Measurements from ENCODE around the gene ARSJ.

ARSJ gene

GRCh38 chr4:113899271-113900070, 80.0 kb downstream of the ARSJ start:
- peak; percentile 65 for DNase-seq (ENCODE audit: low spot score)

GRCh38 chr4:113893546-113893945, 85.9 kb downstream of the ARSJ start:
- DNase-seq (ENCODE audit: low spot score): no peak

DNA sequence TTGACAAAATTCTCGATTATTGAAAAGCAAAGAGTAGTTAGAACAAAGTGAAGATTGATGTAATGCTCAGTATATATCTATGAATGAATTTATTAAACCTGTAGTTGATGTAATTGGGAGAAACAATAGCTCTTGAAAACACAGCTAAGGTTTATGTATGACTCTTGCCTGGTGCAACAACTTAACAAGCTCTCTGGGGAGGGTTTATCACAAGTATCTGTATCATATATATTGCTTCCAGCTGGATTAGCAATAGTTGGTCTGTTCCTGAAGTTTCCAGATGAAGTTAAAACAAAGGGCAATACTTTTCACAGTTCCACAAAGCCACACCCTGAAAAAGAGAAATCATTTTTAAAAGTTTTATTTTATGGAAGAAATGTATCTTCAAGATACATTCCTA, 91.4 kb downstream of the ARSJ start:
- DNase-seq (ENCODE audit: low spot score): no peak

DNA sequence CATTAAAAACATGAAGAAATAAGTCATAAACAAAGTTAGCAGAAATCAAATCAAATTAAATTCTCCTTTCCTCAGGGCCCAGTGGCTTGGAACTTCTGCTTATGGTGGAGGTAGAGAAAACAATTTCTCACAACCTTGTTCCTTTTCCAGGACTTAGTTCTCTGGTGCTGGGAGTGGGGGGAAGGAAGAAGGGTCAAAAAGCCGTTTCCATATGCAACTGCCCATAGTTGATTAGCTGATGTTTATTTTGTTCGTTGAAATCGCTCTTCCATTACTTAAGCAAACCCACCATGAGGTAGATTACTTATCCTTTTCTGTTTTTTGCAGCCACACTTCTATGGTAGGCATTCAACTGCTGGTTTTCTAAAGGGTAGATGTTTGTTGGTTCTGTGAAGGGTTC, 94.2 kb downstream of the ARSJ start:
- DNase-seq (ENCODE audit: low spot score): no peak

DNA sequence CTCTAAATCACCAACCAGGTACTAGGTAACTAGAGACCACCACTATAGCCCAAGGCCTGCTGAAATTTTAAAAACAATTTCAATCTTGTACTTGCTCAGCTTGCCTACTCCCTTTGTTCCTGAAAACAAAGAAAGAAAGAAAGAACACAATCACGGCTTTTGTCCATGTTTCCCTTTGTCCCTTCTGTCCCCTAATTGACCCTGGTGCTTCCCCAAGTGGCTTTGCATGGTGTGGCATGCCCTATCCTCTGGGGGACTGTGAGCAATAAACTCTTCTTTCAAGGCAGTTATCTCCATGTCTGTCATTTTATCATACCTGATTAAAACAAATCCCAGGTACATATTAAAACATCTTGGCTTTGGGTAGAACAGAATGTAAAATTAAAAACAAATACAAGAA, 94.8 kb downstream of the ARSJ start:
- DNase-seq (ENCODE audit: low spot score): no peak

- no peak for DNase-seq (ENCODE audit: low spot score)
Measured at GRCh38 chr4:113882668-113883067, 96.8 kb downstream of the ARSJ start.

DNA sequence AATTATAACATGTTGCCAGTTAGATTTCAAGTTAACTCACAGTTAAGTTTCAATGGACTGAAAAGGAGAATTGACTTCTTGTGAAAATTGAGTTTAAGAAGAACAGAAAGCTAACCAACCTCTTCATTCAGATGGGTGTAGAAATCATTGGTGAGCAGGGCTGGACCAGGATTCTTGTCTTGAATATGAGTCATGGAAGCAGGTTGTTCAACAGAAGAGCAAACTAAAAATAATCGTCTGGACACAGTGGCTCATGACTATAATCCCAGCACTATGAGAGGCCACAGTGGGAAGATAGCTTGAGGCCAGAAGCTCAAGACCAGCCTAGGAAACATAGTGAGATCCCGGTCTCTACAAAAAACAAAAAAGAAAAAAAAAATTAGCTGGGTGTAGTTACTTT, 98.2 kb downstream of the ARSJ start:
- no peak for DNase-seq (ENCODE audit: low spot score)

DNA sequence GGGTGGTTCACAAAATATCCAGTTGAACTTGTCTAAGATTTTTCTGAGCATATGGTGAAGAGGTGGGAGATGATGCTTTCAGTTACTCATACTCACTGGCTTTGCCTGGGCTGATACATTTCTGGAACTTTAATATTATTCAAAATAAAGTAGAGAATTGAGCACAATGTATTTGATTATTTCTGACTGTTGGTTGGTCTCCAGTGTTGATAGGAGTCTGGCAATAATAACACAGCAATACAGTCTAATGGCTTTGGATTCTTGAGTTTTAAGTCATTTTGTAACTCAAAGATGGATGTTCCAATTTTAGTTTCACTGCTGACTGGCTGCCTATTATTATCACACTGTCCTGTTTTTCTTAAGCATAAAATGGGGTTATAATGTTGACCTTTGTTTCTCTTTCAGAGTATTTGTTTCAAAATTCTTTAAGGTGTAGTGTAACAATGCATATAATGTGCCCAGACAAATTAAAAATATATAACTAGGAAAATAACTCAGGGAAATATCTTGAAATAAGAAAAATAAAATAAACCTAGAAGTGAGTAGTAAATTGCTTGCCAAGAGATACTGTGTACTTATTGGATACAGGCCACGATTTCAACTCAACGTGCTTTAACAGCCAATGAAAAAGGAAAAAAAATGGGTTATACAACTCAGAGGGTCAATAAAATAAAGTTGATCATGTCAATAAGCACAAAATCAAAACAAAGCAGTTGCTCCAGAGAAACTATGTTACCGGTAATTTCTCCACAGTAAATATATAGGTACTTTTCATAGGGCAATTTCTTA, 99.0 kb downstream of the ARSJ start:
- DNase-seq (ENCODE audit: low spot score): no peak

DNA sequence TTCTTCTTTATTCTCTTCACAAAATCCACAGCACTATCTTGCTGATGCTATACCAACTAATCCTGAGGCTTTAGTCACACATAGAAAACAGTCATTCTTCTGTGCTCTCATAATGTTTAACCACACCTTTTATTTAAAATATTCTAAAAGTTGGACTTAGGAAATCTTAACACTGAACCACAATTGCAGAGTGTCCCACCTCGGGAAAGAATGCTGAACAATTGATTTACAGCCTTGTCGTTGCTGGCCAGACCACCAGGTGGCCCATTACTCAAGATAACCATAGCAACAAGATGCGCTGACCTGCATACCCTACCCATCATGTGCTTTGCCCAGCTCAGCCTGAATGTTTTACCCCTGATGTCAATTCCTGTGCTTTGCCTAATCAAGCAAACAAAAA, 100.8 kb downstream of the ARSJ start:
- DNase-seq (ENCODE audit: low spot score): no peak

DNA sequence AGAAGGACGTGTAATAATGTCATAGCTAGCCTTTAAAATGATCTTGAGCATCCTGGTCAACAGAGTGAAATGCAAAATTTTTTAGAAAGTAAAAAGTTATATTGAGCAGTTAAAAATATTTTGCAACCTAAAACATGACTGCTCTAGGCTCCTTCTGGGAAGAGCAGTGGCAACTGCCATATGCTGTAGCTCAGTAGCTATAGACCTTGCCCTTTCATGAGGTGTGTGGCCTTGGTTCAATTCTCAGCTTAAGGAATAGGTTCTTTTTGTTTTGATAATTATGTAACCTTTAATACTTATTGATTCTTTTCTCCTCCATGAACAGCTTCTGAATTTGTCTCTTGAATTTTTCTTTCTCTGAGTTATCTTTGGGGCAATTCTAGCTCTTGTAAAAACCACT, 105.0 kb downstream of the ARSJ start:
- DNase-seq (ENCODE audit: low spot score): no peak

- no peak for DNase-seq (ENCODE audit: low spot score)
Measured at GRCh38 chr4:113873508-113873907, 105.9 kb downstream of the ARSJ start.

DNA sequence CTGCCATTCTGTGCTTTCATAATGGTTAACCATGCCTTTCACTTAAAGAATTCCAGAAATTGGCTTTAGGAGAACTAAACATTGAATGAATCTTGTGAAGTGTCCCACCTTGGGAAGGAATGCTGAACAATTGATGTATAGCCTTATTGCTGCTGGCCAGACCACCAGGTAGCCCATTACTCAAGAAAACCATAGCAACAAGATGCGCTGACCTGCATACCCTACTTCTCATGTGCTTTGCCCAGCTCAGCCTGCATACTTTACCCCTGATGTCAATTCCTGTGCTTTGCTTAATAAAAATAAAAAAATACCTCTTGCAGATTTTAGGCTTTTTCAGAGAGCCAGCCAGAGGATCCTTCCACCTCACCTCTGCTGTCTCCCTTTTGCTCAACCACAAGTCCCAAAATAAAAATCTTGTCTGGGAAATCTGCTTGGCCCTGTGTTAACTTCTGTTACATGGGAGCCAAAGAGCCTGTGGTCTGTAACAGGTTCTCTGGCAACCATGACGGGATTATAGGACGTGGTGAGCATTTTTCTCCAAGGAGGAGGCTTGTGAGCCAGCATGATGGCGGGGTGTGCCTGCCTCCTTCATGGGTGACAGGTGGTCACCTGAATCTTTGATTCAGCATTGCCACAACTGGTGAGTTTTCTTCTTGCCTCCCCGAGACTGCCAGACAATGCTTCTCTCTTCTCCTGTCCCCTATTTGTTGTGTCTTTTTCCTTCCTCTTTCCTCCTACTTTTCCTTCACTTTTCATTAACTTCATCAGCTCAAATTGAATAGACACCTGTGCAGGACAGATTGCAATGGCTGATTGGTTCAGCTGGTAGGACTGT, 106.8 kb downstream of the ARSJ start:
- no peak for DNase-seq (ENCODE audit: low spot score)

- no peak for DNase-seq (ENCODE audit: low spot score)
Measured at GRCh38 chr4:113871080-113871479, 108.4 kb downstream of the ARSJ start.

- DNase-seq (ENCODE audit: low spot score): peak; percentile 4
Measured at GRCh38 chr4:113869743-113870375, 109.6 kb downstream of the ARSJ start.

DNA sequence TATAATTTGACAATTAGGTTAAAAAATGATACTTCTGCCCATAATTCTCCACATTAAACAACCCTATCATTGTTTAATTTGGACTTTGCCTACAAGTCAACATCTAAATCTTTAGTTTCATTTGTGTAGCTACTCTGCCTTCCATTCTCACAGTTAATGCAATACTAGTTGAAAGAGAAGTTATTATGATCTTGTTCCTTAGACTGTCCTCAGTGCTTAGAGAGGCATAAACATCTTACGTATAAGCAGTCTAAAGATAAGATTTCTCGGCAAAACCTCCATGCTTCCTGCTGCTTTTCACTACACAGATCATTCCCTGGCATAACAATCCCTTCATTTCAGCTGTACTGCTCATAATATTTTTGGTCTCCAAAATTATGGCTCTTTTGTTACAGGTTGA, 112.8 kb downstream of the ARSJ start:
- DNase-seq (ENCODE audit: low spot score): no peak

- DNase-seq (ENCODE audit: low spot score): no peak
Measured at GRCh38 chr4:113858924-113859323, 120.5 kb downstream of the ARSJ start.

- no peak for DNase-seq (ENCODE audit: low spot score)
Measured at GRCh38 chr4:113851816-113852215, 127.6 kb downstream of the ARSJ start.

All from CD4-positive, alpha-beta T cell treated with Interleukin-15 for 4 hours (primary cell).